NCI-H774 (cell line): Measurements from ENCODE around the gene ADPRM.
A peak's percentile ranks its signal among the peaks of the same experiment; 100 is the strongest.
"Not testable (repeated sequence)": the region's sequence is repeated elsewhere in the genome, so short reads cannot be mapped to it uniquely, and the experiment has no call there.

Source experiments
- DNase-seq: peaks from one replicate; lab custom pipeline; 2025; lab: John Stamatoyannopoulos, UW

ADPRM gene, protein sequence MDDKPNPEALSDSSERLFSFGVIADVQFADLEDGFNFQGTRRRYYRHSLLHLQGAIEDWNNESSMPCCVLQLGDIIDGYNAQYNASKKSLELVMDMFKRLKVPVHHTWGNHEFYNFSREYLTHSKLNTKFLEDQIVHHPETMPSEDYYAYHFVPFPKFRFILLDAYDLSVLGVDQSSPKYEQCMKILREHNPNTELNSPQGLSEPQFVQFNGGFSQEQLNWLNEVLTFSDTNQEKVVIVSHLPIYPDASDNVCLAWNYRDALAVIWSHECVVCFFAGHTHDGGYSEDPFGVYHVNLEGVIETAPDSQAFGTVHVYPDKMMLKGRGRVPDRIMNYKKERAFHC

GRCh38 chr17:10697092-10698081 is at the start of gene ADPRM, which contains the start of gene SCO1:
ADPRM (plus strand) TSS chr17:10697594; CDS start chr17:10704927, 7,333 bp downstream.
SCO1 (minus strand) TSS chr17:10697533; CDS start chr17:10697507, 26 bp downstream.
- DNase-seq = peak; percentile 78

DNA sequence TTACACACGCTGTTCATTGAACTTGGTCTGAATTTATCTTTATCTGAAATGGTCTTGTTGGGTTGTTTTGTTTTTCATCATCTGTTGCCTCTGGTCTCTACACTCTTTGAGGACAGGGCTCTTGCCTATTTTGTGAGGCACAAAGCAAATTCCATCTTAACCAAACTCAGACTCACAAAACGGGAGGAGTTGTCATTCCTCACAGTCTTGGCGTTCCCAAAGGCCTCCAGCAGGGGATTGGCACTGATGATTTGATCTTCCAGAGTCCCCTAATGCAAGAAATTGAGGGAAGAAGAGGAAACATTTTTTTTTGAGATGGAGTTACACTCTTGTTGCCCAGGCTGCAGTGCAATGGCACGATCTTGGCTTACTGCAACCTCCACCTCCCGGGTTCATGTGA is 49.0 kb upstream of the ADPRM start:
- no peak for DNase-seq

DNA sequence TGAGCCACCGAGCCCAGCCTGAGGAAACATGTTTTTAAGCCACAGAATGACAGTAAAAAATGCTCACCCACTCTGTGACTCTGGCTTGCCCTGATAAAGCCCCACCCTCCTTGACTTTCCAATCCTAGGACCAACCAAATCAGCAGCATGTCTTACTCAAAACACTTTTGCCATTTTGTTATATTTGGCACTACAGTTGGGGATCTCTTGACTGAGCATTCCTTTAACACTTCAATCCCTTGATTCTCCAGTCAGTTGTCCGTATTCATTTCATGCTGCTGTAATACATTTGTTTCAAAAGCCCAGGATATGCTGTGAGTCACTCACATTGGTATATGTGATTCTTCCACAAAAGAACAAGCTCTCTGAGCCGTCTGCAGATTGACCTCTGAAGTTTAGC is 48.4 kb upstream of the ADPRM start:
- DNase-seq = no peak

GRCh38 chr17:10649602-10650001 is 47.8 kb upstream of the ADPRM start:
- no peak for DNase-seq

DNA sequence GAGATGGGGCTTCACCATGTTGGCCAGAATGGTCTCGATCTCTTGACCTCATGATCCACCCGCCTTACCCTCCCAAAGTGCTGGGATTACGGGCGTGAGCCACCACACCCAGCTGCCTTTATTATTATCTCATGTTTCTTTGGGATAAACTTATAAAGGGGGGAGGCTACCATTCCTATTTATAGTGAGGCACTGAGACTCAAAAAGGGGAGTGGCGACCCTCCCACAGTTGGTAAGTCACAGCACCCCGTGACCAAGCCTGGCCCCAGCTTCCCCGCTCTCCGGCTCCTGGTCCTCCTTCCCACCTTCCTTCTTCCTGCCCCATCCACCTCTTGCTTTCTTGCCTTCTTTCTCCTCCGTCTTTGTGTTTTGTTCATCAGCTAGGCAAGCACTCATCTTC is 45.5 kb upstream of the ADPRM start:
- DNase-seq = no peak

DNA sequence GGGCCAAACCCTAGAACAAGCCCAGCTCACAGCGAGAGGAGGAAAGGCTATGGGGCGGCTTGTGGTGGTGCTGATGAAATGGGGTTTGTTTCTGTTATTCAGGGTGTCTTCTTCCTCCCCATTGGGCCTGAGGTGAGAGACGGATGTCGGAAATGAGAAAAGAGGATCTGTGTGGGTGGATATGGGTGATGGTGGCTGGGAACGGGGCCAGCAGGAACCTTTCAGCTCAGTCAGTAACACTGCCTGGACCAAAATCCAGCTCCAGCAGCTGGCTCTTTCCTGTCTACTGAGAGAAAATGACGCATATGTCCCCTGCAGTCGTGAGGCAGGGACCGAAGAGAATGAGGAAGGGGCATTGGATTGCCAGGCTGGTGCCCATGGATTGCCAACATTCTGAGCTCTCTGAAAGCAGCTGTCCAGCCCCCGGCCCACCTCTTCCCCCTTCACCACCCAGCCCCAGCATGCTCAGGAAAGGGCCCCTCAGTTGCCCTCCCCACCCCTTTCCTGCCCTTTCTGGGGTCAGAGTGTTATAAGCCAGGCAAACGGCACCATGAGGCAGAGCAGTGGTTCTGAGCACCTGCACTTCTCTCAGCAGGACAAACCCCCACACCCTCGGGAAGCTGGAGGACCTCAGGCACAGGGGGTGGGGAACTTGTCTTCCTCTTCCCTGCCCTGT is 44.3 kb upstream of the ADPRM start:
- DNase-seq = no peak

DNA sequence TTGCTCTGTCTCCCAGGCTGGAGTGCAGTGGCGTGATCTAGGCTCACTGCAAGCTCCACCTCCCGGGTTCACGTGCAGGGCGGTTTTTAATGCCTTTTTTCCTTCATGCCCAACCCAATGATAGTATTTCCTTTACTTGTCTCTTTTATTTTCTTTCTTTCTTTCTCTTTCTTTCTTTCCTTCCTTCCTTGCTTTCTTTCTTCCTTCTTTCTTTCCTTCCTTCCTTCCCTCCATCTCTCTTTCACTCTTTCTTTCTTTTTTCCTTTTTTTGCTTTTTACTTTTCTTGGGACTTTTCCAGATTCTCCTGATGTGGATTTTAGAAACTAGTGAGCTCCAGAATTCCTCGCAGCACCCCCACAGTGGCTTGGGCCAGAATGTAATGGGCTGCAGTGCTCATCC is 43.4 kb upstream of the ADPRM start:
- no peak for DNase-seq

GRCh38 chr17:10657148-10657547 is 40.2 kb upstream of the ADPRM start, which contains the start of gene MYH3:
MYH3 (minus strand) TSS chr17:10657309; CDS start chr17:10655064, 2,245 bp downstream.
- no peak for DNase-seq

- no peak for DNase-seq
These were observed 39.5 kb upstream of the ADPRM start for GRCh38 chr17:10657879-10658278.

- no peak for DNase-seq
These were observed 36.0 kb upstream of the ADPRM start for GRCh38 chr17:10661437-10661836.

DNA sequence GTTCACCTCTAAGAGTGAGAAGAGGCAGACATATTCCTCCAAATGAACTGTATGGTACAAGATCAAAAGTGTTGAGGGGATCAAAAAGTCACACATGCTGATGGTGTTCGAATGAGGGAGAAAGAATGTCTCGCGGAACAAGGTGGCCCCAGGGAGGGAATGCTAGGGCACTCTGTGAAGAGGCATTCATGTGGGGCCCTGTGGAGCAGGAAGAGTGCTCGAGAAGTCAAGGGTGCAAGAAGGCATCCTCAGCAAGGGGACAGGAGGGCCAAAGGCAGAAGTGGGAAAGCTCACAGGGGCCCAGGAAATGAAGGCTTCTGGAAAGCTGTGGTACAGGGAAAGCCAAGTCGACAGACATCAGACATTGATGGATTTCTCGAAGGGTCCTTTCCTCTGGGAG is 34.2 kb upstream of the ADPRM start:
- no peak for DNase-seq

DNA sequence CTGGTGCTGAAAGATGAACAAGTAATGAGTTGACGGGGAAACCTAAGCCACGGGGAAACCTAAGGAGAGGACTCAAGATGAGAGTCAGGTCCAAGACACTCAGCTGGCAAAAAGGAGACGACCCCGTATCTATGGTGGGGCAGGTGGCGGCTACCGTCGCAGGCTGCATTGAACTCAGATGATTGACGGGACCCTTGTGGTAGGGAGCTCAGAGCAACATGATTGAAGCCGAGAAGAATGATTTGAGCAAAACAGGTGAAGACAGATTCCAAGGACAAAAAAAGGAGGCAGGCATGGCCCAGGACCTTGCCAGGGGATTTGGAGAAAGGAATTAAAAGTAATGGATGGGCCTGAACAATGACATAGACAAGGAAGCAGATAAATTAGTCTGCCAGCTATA is 32.8 kb upstream of the ADPRM start:
- DNase-seq = no peak

- DNase-seq = no peak
These were observed 30.5 kb upstream of the ADPRM start for GRCh38 chr17:10666906-10667305.

- DNase-seq = no peak
These were observed 28.6 kb upstream of the ADPRM start for GRCh38 chr17:10668775-10669174.

DNA sequence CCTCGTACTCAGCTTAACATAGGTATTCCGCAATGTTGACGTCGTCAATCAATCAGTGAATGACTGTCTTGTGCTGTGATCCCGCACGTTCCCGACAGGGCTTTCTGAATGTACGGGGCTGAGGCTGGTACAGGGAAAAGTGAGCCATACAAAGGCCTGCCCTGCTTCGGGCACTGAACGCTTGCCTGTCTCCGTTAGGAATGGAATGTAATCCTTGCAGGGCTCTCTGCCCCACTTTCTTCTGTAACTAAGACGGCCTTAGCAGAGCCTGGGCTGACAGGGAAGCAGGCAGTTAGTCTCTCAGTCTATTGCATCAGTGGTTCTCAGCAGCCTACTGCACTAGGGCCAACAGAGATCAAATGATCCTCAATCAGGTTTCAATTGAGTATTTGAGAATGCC is 24.1 kb upstream of the ADPRM start:
- DNase-seq = no peak

GRCh38 chr17:10674704-10675103 is 22.7 kb upstream of the ADPRM start:
- DNase-seq = no peak

- DNase-seq = no peak
These were observed 15.4 kb upstream of the ADPRM start for GRCh38 chr17:10681866-10682446.

DNA sequence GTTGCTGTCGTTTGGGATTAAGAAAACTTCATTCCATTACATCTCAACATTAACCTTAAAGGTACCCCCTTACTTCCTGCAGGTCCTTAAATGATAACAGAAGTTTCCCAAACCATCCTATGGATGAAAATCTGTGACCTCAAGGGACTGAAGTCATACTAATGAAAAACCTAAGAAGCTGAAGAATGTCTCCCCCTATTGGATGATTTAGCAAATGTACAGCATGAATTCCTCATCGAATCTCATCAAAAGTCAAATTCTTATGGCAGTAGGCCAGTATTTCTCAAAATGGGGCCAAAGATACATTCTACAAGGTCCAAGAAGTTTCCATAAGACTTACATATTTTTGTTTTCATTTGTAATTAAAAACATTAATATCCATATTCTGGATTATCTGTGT is 13.5 kb upstream of the ADPRM start:
- DNase-seq = no peak

GRCh38 chr17:10687499-10687898 is 9.9 kb upstream of the ADPRM start:
- no peak for DNase-seq

DNA sequence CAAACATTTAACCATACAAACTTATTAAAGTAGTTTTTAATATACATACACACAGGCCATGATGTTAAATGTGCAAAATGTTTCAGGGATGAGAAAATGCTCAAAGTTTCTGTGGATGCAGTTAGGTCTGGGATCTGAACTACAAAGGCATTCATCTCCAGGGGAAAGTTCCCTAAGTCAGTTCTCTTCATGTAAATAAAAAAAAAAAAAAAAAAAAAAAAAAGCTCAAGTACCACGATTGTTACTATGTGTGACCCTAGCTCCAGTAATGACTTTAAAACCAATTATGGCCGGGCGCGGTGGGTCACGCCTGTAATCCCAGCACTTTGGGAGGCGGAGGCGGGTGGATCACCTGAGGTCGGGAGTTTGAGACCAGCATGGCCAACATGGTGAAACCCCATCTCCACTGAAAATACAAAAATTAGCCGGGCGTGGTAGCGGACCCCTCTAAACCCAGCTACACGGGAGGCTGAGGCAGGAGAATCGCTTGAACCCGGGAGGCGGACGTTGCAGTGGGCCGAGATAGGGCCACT is 1.5 kb upstream of the ADPRM start:
- DNase-seq = not testable (repeated sequence)

DNA sequence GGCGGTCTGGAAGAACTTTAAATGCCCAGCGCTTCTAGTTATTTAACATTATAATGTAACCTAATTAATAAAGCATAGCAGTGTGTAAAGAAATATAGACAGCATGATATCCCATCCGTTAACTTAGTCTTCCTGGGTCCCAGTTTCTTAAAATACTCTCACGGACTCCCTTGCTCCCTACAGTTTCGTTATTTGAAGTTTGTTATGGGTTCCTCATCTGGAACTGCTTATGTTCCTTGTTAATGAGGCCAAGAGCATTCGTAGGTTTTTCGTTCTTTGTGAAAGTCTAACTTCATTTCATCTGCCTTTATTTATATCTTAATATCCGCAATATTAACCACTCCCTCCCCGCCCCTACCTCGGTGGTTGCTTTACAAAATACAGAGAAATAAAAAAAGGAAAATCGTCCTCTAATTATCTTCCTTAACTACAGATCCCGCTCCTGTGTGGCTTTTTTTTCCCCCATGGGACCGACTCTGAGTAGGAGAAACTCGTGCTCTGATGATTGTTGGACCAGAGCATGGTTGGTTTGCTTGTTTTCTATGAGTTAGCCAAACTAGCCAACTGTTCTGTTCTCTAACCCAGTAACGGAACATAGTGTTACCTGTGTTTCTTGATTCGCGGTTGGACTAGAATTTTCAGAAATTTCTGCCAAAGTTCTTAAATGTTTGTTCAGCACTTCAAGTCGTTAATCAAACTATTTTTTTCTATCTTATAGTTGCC is 863 bp downstream of the ADPRM start:
- no peak for DNase-seq
